Neural cell (in vitro differentiated cells): ENCODE results near the gene PARD3B. TPM values are rescaled to one million over a fixed set of nuclear protein-coding genes. Genes with fewer than 3 reads are reported as not detected.

Experiments used
- H2AFZ ChIP-seq: fragments of 200-600, 300-800 bp; sonication (generic), shearing (Covaris generic); 2 replicates; pipeline ENCODE4 v1.6.0; 2014; ENCODE audit warnings: low read depth, mild to moderate bottlenecking, antibody characterized with exemption, low read length, moderate library complexity
- H3F3A ChIP-seq: fragments of 200-600 bp; shearing (Covaris generic); 2 replicates; pipeline ENCODE4 v1.6.1; 2016; ENCODE audit warnings: mild to moderate bottlenecking, moderate library complexity, mixed read lengths, antibody characterized with exemption, low read length; ENCODE audit not compliant: insufficient read depth, poor library complexity, severe bottlenecking
- H3K27ac ChIP-seq: fragments of 200-600, 300-800 bp; sonication (generic), shearing (Covaris generic); 2 replicates; pipeline ENCODE4 v1.5.1; 2014; ENCODE audit warnings: mild to moderate bottlenecking, low read length, moderate library complexity
- H3K27me3 ChIP-seq: fragments of 300-800, 200-600 bp; sonication (generic), shearing (Covaris generic); 2 replicates; pipeline ENCODE4 v1.6.0; 2014; ENCODE audit warnings: mild to moderate bottlenecking, low read depth, low read length, moderate library complexity; ENCODE audit not compliant: insufficient read depth
- H3K36me3 ChIP-seq: fragments of 300-800, 200-600 bp; sonication (generic), shearing (Covaris generic); 2 replicates; pipeline ENCODE4 v1.5.1; 2014; ENCODE audit warnings: mild to moderate bottlenecking, antibody characterized with exemption, low read length, moderate library complexity; ENCODE audit not compliant: insufficient read depth
- H3K4me2 ChIP-seq: fragments of 300-800, 200-600 bp; sonication (generic), shearing (Covaris generic); 2 replicates; pipeline ENCODE4 v1.6.0; 2014; ENCODE audit warnings: mild to moderate bottlenecking, low read length
- H3K4me3 ChIP-seq: fragments of 300-800, 200-600 bp; sonication (generic), shearing (Covaris generic); 2 replicates; pipeline ENCODE4 v1.5.1; 2014; ENCODE audit warnings: mild to moderate bottlenecking, low read length, moderate library complexity
- H3K79me2 ChIP-seq: fragments of 200-600 bp; shearing (Covaris generic); replicated peaks from 2 replicates; pipeline ENCODE4 v1.6.0; 2014; ENCODE audit warnings: mild to moderate bottlenecking, low read length, moderate library complexity; ENCODE audit not compliant: insufficient read depth
- H3K9ac ChIP-seq: fragments of 300-800, 200-600 bp; sonication (generic), shearing (Covaris generic); 2 replicates; pipeline ENCODE4 v1.6.1; 2016; ENCODE audit warnings: mild to moderate bottlenecking, low read length, mixed read lengths
- H3K9me2 ChIP-seq: fragments of 200-600 bp; shearing (Covaris generic); 2 replicates; pipeline ENCODE4 v1.6.1; 2016; ENCODE audit warnings: mild to moderate bottlenecking, low read length, mixed read lengths; ENCODE audit not compliant: insufficient read depth
- H3K9me3 ChIP-seq: fragments of 200-600, 300-800 bp; sonication (generic), shearing (Covaris generic); 2 replicates; pipeline ENCODE4 v1.6.1; 2016; ENCODE audit warnings: mild to moderate bottlenecking, mixed run types, low read length, moderate library complexity, mixed read lengths
- H4K20me1 ChIP-seq: fragments of 200-600 bp; shearing (Covaris generic); 2 replicates; pipeline ENCODE4 v1.6.1; 2016; ENCODE audit warnings: mild to moderate bottlenecking, mixed run types; ENCODE audit not compliant: insufficient read depth
- CTCF ChIP-seq: fragments of 450-650 bp; IDR thresholded peaks from 2 replicates; pipeline ENCODE4 v1.5.1; 2014; ENCODE audit warnings: antibody characterized with exemption, mild to moderate bottlenecking, moderate library complexity; ENCODE audit not compliant: poor library complexity, severe bottlenecking
- EP300 ChIP-seq: fragments of 450-650 bp; conservative IDR thresholded peaks from 2 replicates; pipeline ENCODE4 v1.6.1; 2014; ENCODE audit warnings: antibody characterized with exemption, mild to moderate bottlenecking, moderate library complexity; ENCODE audit not compliant: poor library complexity, severe bottlenecking
- EZH2 ChIP-seq: fragments of 200-600, 300-800 bp; shearing (Covaris generic), sonication (generic); IDR thresholded peaks from 2 replicates; pipeline ENCODE4 v1.6.1; 2014; ENCODE audit warnings: antibody characterized with exemption, low read length, borderline replicate concordance, mild to moderate bottlenecking; ENCODE audit not compliant: insufficient read depth, poor library complexity, severe bottlenecking
- MXI1 ChIP-seq: fragments of 450-650 bp; conservative IDR thresholded peaks from 2 replicates; pipeline ENCODE4 v1.6.1; 2014; ENCODE audit warnings: antibody characterized with exemption, mild to moderate bottlenecking; ENCODE audit not compliant: poor library complexity, severe bottlenecking
- POLR2AphosphoS5 ChIP-seq: IDR thresholded peaks from 2 replicates; pipeline ENCODE4 v1.6.1; 2012
- RAD21 ChIP-seq: fragments of 450-650 bp; conservative IDR thresholded peaks from 2 replicates; pipeline ENCODE4 v1.6.1; 2014; ENCODE audit warnings: antibody characterized with exemption, mild to moderate bottlenecking, moderate library complexity
- REST ChIP-seq: IDR thresholded peaks from 2 replicates; pipeline ENCODE4 v1.6.1; 2012; ENCODE audit warnings: borderline replicate concordance
- SMC3 ChIP-seq: fragments of 450-650 bp; conservative IDR thresholded peaks from 2 replicates; pipeline ENCODE4 v1.6.1; 2014; ENCODE audit warnings: antibody characterized with exemption, mild to moderate bottlenecking, moderate library complexity; ENCODE audit not compliant: poor library complexity
- TAF1 ChIP-seq: IDR thresholded peaks from 2 replicates; pipeline ENCODE4 v1.6.1; 2012; ENCODE audit warnings: low read depth
- polyA plus RNA-seq: library from polyadenylated mRNA; depleted of rRNA; stranded (reverse); fragments of >200 nt; gene quantifications from 2 replicates; pipeline ENCODE4 v1.2.3, GENCODE V29; 2014

PARD3B gene
- polyA plus RNA-seq, 1 donor from 2014 or later = 0.54 TPM

GRCh38 chr2:205188239-205189138 is 643.2 kb downstream of the PARD3B start:
- H3K27ac ChIP-seq = peak overlapping the region; percentile 56
- H3K9me2 ChIP-seq = no peaks in the 10 kb centered on the region
- H3K4me2 ChIP-seq = peak overlapping the region; percentile 30
- H3F3A ChIP-seq = no peaks in the 10 kb centered on the region
- no peaks in the 10 kb centered on the region for H4K20me1 ChIP-seq
- no peaks in the 10 kb centered on the region for H3K36me3 ChIP-seq
- no peaks in the 10 kb centered on the region for H3K9me3 ChIP-seq
- H3K79me2 ChIP-seq = no peaks in the 10 kb centered on the region
- TF ChIP-seq EP300 (no peak), SMC3 (no peak), REST (no peak), POLR2AphosphoS5 (no peak), RAD21 (no peak), TAF1 (no peak), EZH2 (no peak), MXI1 (no peak), CTCF (no peak)
- H2AFZ ChIP-seq = no peak overlapping the region
- H3K9ac ChIP-seq = no peak overlapping the region
- H3K4me3 ChIP-seq = peak overlapping the region; percentile 42
- no peaks in the 10 kb centered on the region for H3K27me3 ChIP-seq

GRCh38 chr2:205189301-205189700 is 644.0 kb downstream of the PARD3B start:
- H3K4me3 ChIP-seq = no peak overlapping the region
- H3K27ac ChIP-seq = peak overlapping the region; percentile 56
- H4K20me1 ChIP-seq = no peaks in the 10 kb centered on the region
- TF ChIP-seq POLR2AphosphoS5 (no peak), SMC3 (no peak), EZH2 (no peak), CTCF (no peak), REST (no peak), RAD21 (no peak), MXI1 (no peak), EP300 (no peak), TAF1 (no peak)
- H3K9me2 ChIP-seq = no peaks in the 10 kb centered on the region
- H2AFZ ChIP-seq = no peak overlapping the region
- H3K27me3 ChIP-seq = no peaks in the 10 kb centered on the region
- H3K36me3 ChIP-seq = no peaks in the 10 kb centered on the region
- no peak overlapping the region for H3K4me2 ChIP-seq
- H3K9ac ChIP-seq = no peak overlapping the region
- no peaks in the 10 kb centered on the region for H3F3A ChIP-seq
- H3K79me2 ChIP-seq = no peaks in the 10 kb centered on the region
- H3K9me3 ChIP-seq = no peaks in the 10 kb centered on the region
